Smooth muscle cell (in vitro differentiated cells): Measurements from ENCODE around the gene TPM1. TPM values are rescaled to one million over a fixed set of nuclear protein-coding genes. Genes with fewer than 3 reads are reported as not detected.

Experiments
- DNase-seq: peaks from one replicate; lab custom pipeline; 2025; ENCODE audit not compliant: unreplicated experiment; lab: John Stamatoyannopoulos, UW
- H2AFZ ChIP-seq: fragments of 200-600 bp; sonication (generic); 2 replicates; pipeline ENCODE4 v1.6.0; 2016; ENCODE audit warnings: antibody characterized with exemption, low read depth, mild to moderate bottlenecking
- H3F3A ChIP-seq: fragments of 200-600 bp; sonication (generic); 2 replicates; pipeline ENCODE4 v1.6.0; 2017; ENCODE audit warnings: antibody characterized with exemption, low read depth
- H3K27ac ChIP-seq: fragments of 200-600 bp; sonication (generic); 2 replicates; pipeline ENCODE4 v1.5.1; 2016; ENCODE audit warnings: low read depth, mild to moderate bottlenecking
- H3K27me3 ChIP-seq: fragments of 200-600 bp; sonication (generic); 2 replicates; pipeline ENCODE4 v1.6.1; 2016; ENCODE audit warnings: low read depth, mild to moderate bottlenecking
- H3K36me3 ChIP-seq: fragments of 200-600 bp; sonication (generic); 2 replicates; pipeline ENCODE4 v1.5.1; 2016; ENCODE audit warnings: low read depth
- H3K4me1 ChIP-seq: fragments of 200-600 bp; sonication (generic); 2 replicates; pipeline ENCODE4 v1.5.1; 2016; ENCODE audit warnings: low read depth
- H3K4me2 ChIP-seq: fragments of 200-600 bp; sonication (generic); 2 replicates; pipeline ENCODE4 v1.6.0; 2016; ENCODE audit warnings: mild to moderate bottlenecking
- H3K4me3 ChIP-seq: fragments of 200-600 bp; sonication (generic); 2 replicates; pipeline ENCODE4 v1.5.1; 2016; ENCODE audit warnings: mild to moderate bottlenecking
- H3K79me2 ChIP-seq: fragments of 200-600 bp; sonication (generic); 2 replicates; pipeline ENCODE4 v1.6.0; 2016; ENCODE audit warnings: low read depth, mild to moderate bottlenecking
- H3K9ac ChIP-seq: fragments of 200-600 bp; sonication (generic); 2 replicates; pipeline ENCODE4 v1.6.0; 2016; ENCODE audit warnings: low read depth
- H3K9me3 ChIP-seq: fragments of 200-600 bp; sonication (generic); replicated peaks from 2 replicates; pipeline ENCODE4 v1.5.1; 2016; ENCODE audit warnings: low read depth
- H4K20me1 ChIP-seq: fragments of 200-600 bp; sonication (generic); 2 replicates; pipeline ENCODE4 v1.6.0; 2016; ENCODE audit warnings: low read depth
- CTCF ChIP-seq: fragments of 200-600 bp; sonication (generic); IDR thresholded peaks from 2 replicates; pipeline ENCODE4 v1.5.1; 2017; ENCODE audit warnings: borderline replicate concordance, mild to moderate bottlenecking, antibody characterized with exemption; ENCODE audit not compliant: insufficient read depth, poor library complexity, severe bottlenecking
- WGBS: methylation state at CpG from one replicate; pipeline ENCODE4 v1.1.7; 2016; ENCODE audit warnings: low lambda C conversion rate; 5-methylcytosine and 5-hydroxymethylcytosine counted together
- polyA plus RNA-seq: library from polyadenylated mRNA; unstranded; fragments of >200 nt; fragmentation: Nextera tagmentation; extraction: Ambion mirVana; gene quantifications from 2 replicates; pipeline ENCODE4 v1.2.1, GENCODE V29; 2016
- total RNA-seq: library from RNA; depleted of rRNA; stranded (reverse); fragments of >200 nt; gene quantifications from 2 replicates; pipeline ENCODE4 v1.2.3, GENCODE V29; 2014

Gene TPM1
- total and polyA plus RNA-seq, 2 experiments from 2014 or later: 1,694 to 1,915 TPM

- Histone ChIP-seq H3K27ac (peak overlapping the region; percentile 31), H3K79me2 (no peaks in the 10 kb centered on the region), H3K4me1 (peaks cover 7% of the 10 kb centered on the region), H3F3A (peaks cover 70% of the 10 kb centered on the region), H3K4me3 (no peak overlapping the region), H3K9me3 (no peaks in the 10 kb centered on the region), H4K20me1 (peaks cover 65% of the 10 kb centered on the region), H3K27me3 (no peaks in the 10 kb centered on the region), H3K36me3 (peaks cover 6% of the 10 kb centered on the region), H3K9ac (no peak overlapping the region), H2AFZ (no peak overlapping the region), H3K4me2 (no peak overlapping the region)
- no peak for DNase-seq
- 79% methylated on average over 8 of the region's 8 CpGs for WGBS
- TF ChIP-seq CTCF: no peak
These were observed 28.9 kb downstream of the TPM1 start for GRCh38 chr15:63071288-63071909.

DNA sequence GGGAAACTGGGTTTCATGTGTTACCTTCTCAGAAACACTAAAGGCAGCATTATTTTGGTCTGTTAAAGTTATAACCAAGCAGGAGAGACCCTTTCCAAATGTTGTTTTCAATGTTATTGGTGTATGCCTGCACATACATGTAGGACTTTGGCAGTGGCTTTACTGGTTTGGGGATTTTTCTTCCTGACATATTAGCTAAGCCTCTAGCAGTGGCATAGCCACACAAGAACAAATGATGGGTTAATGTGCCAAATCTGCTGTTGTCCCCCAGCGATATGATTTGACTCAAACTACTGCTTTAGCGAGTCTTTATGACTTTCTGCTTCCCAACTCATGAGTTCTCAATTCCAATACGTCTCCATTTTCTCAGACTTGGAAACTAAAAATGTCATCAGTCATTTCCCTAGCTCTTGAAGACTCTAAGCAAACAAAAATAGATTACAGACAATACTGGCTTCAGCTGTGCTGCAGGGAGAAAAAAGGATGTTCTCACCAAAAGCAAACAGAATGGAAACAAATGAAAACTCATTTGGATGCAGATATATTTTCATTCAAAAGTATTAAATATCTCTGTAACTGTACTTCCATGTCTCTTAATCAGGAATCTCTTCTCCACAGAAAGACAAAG is 29.6 kb downstream of the TPM1 start:
- WGBS: 87% methylated on average over 3 of the region's 3 CpGs
- no peak overlapping the region for H3K9ac ChIP-seq

GRCh38 chr15:63072809-63073277 is 30.3 kb downstream of the TPM1 start:
- Histone ChIP-seq H3K79me2 (no peaks in the 10 kb centered on the region), H3K4me1 (peaks cover 7% of the 10 kb centered on the region), H3K9ac (no peak overlapping the region), H4K20me1 (peaks cover 51% of the 10 kb centered on the region), H3F3A (peaks cover 55% of the 10 kb centered on the region), H2AFZ (no peak overlapping the region), H3K27ac (peak overlapping the region; percentile 31), H3K36me3 (no peaks in the 10 kb centered on the region), H3K27me3 (no peaks in the 10 kb centered on the region), H3K4me3 (no peak overlapping the region), H3K4me2 (no peak overlapping the region), H3K9me3 (no peaks in the 10 kb centered on the region)
- DNase-seq: no peak
- WGBS: 69% methylated on average over 9 of the region's 9 CpGs
- TF ChIP-seq CTCF: no peak

More for the DNA sequence above, 29.6 kb downstream of the TPM1 start:
- Histone ChIP-seq H3K4me3 (no peak overlapping the region), H3K4me2 (no peak overlapping the region), H3F3A (peaks cover 63% of the 10 kb centered on the region), H4K20me1 (peaks cover 58% of the 10 kb centered on the region), H2AFZ (no peak overlapping the region), H3K27me3 (no peaks in the 10 kb centered on the region), H3K27ac (peak overlapping the region; percentile 31), H3K9me3 (no peaks in the 10 kb centered on the region), H3K4me1 (peaks cover 7% of the 10 kb centered on the region), H3K79me2 (no peaks in the 10 kb centered on the region), H3K36me3 (no peaks in the 10 kb centered on the region)
- no peak for TF ChIP-seq CTCF
- no peak for DNase-seq
